HEK293 (cell line): ENCODE data around the gene CHST3.

Experiments
- CTCF ChIA-PET: fragments of 350-600 bp; formaldehyde crosslinking; extraction: SDS; loops from one replicate; lab custom pipeline; 2021; ENCODE audit warnings: antibody characterized with exemption; lab: Yijun Ruan, JAX
- POLR2A ChIA-PET: fragments of 300-600 bp; formaldehyde crosslinking; extraction: SDS; loops from one replicate; lab custom pipeline; 2020; ENCODE audit warnings: antibody characterized with exemption, inconsistent platforms; lab: Yijun Ruan, JAX
- H3K27ac ChIP-seq: fragments of 200-500 bp; sonication (Bioruptor generic); 2 replicates; pipeline ENCODE4 v1.5.1; 2014; ENCODE audit warnings: low read depth, low read length, control low read depth, inconsistent platforms; ENCODE audit errors: extremely low read depth
- H3K36me3 ChIP-seq, 2 experiments: fragments of 200-500 bp in 1 of 2; sonication (Bioruptor generic) in 1 of 2; 1 replicate in 1 of 2; 2 replicates in 1 of 2; pipeline ENCODE4 v1.5.1; 2014 to 2017; ENCODE audit warnings: inconsistent platforms in 2 of 2, low read length in 2 of 2; ENCODE audit not compliant: control insufficient read depth in 2 of 2, insufficient read depth in 1 of 2
- H3K4me1 ChIP-seq: fragments of 200-500 bp; sonication (Bioruptor generic); 2 replicates; pipeline ENCODE4 v1.5.1; 2014; ENCODE audit warnings: mild to moderate bottlenecking, low read length, inconsistent platforms; ENCODE audit not compliant: control insufficient read depth, insufficient read depth
- H3K4me3 ChIP-seq: 2 replicates; pipeline ENCODE4 v1.5.1; 2011; ENCODE audit warnings: low read depth, mild to moderate bottlenecking, control low read depth, low read length, moderate library complexity
- H3K9me3 ChIP-seq: fragments of 200-500 bp; sonication (Bioruptor generic); 2 replicates; pipeline ENCODE4 v1.5.1; 2014; ENCODE audit warnings: low read depth, low read length, inconsistent platforms; ENCODE audit not compliant: control insufficient read depth, insufficient read depth
- GLI4 ChIP-seq: fragments of 450-650 bp; formaldehyde crosslinking; IDR thresholded peaks from 2 replicates; pipeline ENCODE4 v1.5.1; 2016; ENCODE audit warnings: missing biosample characterization, missing genetic modification characterization
- PRDM4 ChIP-seq: fragments of 450-650 bp; formaldehyde crosslinking; IDR thresholded peaks from 2 replicates; pipeline ENCODE4 v1.5.1; 2017; ENCODE audit warnings: missing biosample characterization, missing genetic modification characterization
- ZBTB17 ChIP-seq: fragments of 450-650 bp; formaldehyde crosslinking; IDR thresholded peaks from 2 replicates; pipeline ENCODE4 v1.5.1; 2016; ENCODE audit warnings: missing biosample characterization, missing genetic modification characterization
- ZBTB20 ChIP-seq: fragments of 450-650 bp; formaldehyde crosslinking; IDR thresholded peaks from 2 replicates; pipeline ENCODE4 v1.5.1; 2016; ENCODE audit warnings: missing biosample characterization, missing genetic modification characterization
- ZFHX2 ChIP-seq: fragments of 450-650 bp; formaldehyde crosslinking; conservative IDR thresholded peaks from 2 replicates; pipeline ENCODE4 v1.5.1; 2016; ENCODE audit warnings: missing biosample characterization, missing genetic modification characterization
- ZNF112 ChIP-seq: fragments of 450-650 bp; formaldehyde crosslinking; IDR thresholded peaks from 2 replicates; pipeline ENCODE4 v1.5.0; 2017; ENCODE audit warnings: missing biosample characterization, missing genetic modification characterization
- ZNF266 ChIP-seq: fragments of 450-650 bp; formaldehyde crosslinking; IDR thresholded peaks from 2 replicates; pipeline ENCODE4 v1.5.1; 2016; ENCODE audit warnings: missing biosample characterization, missing genetic modification characterization, low read depth
- ZNF302 ChIP-seq: fragments of 450-650 bp; formaldehyde crosslinking; IDR thresholded peaks from 2 replicates; pipeline ENCODE4 v1.5.1; 2016; ENCODE audit warnings: missing biosample characterization, missing genetic modification characterization, low read depth
- ZNF335 ChIP-seq: fragments of 450-650 bp; formaldehyde crosslinking; conservative IDR thresholded peaks from 2 replicates; pipeline ENCODE4 v1.5.1; 2016; ENCODE audit warnings: missing biosample characterization, missing genetic modification characterization
- ZNF433 ChIP-seq: fragments of 450-650 bp; formaldehyde crosslinking; IDR thresholded peaks from 2 replicates; pipeline ENCODE4 v1.5.1; 2016; ENCODE audit warnings: missing biosample characterization, missing genetic modification characterization, low read depth
- ZNF580 ChIP-seq: fragments of 450-650 bp; formaldehyde crosslinking; IDR thresholded peaks from 2 replicates; pipeline ENCODE4 v1.5.1; 2016; ENCODE audit warnings: missing biosample characterization, missing genetic modification characterization
- ZNF585B ChIP-seq: fragments of 450-650 bp; formaldehyde crosslinking; IDR thresholded peaks from 2 replicates; pipeline ENCODE4 v1.5.1; 2016; ENCODE audit warnings: missing biosample characterization, missing genetic modification characterization
- ZNF600 ChIP-seq: fragments of 450-650 bp; formaldehyde crosslinking; IDR thresholded peaks from 2 replicates; pipeline ENCODE4 v1.5.1; 2016; ENCODE audit warnings: missing biosample characterization, missing genetic modification characterization
- ZNF785 ChIP-seq: fragments of 450-650 bp; formaldehyde crosslinking; IDR thresholded peaks from 2 replicates; pipeline ENCODE4 v1.5.1; 2016; ENCODE audit warnings: missing biosample characterization, missing genetic modification characterization
- ZNF792 ChIP-seq: fragments of 450-650 bp; formaldehyde crosslinking; IDR thresholded peaks from 2 replicates; pipeline ENCODE4 v1.5.1; 2016; ENCODE audit warnings: missing biosample characterization, missing genetic modification characterization
- TF ChIP-seq, protein P1 (sequence below): fragments of 450-650 bp; formaldehyde crosslinking; conservative IDR thresholded peaks from 2 replicates; pipeline ENCODE4 v1.5.1; 2016; ENCODE audit warnings: low read depth, missing biosample characterization, missing genetic modification characterization

Gene CHST3

DNA sequence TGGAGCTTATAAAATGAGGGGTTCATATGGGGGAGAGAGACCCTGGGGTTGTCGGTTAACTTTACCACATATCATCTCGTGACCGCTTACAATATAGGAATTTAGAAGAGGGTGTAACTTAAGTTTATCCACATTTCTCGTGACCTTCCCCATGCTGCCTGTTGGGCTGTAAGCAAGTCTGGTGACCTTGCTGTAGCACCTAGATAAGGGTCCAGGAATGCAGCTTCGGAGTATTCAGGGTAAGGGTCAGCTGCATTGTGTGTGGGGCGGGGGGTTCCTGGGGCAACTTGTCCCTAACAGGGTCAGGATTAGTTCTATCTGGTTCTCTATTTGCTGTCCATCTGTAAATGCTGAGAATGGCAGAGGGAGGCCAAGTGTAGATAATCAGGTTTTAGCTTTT, 1.3 kb upstream of the CHST3 start:
- no peak for TF ChIP-seq ZNF112 (tag by site-specific recombination)
- no peak for TF ChIP-seq ZNF302 (tag by site-specific recombination)
- TF ChIP-seq ZNF433 (tag by site-specific recombination), result no peak
- TF ChIP-seq, protein P1, sequence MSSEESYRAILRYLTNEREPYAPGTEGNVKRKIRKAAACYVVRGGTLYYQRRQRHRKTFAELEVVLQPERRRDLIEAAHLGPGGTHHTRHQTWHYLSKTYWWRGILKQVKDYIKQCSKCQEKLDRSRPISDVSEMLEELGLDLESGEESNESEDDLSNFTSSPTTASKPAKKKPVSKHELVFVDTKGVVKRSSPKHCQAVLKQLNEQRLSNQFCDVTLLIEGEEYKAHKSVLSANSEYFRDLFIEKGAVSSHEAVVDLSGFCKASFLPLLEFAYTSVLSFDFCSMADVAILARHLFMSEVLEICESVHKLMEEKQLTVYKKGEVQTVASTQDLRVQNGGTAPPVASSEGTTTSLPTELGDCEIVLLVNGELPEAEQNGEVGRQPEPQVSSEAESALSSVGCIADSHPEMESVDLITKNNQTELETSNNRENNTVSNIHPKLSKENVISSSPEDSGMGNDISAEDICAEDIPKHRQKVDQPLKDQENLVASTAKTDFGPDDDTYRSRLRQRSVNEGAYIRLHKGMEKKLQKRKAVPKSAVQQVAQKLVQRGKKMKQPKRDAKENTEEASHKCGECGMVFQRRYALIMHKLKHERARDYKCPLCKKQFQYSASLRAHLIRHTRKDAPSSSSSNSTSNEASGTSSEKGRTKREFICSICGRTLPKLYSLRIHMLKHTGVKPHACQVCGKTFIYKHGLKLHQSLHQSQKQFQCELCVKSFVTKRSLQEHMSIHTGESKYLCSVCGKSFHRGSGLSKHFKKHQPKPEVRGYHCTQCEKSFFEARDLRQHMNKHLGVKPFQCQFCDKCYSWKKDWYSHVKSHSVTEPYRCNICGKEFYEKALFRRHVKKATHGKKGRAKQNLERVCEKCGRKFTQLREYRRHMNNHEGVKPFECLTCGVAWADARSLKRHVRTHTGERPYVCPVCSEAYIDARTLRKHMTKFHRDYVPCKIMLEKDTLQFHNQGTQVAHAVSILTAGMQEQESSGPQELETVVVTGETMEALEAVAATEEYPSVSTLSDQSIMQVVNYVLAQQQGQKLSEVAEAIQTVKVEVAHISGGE (tag by site-specific recombination), result no peak
- no peak for TF ChIP-seq PRDM4
- TF ChIP-seq ZNF580 (tag by site-specific recombination), result no peak
- no peak for TF ChIP-seq ZNF335 (tag by site-specific recombination)
- TF ChIP-seq GLI4 (tag by site-specific recombination), result no peak
- TF ChIP-seq ZNF785, result no peak
- TF ChIP-seq ZNF792 (tag by site-specific recombination), result no peak
- no peak for TF ChIP-seq ZNF266 (tag by site-specific recombination)
- TF ChIP-seq ZFHX2 (tag by site-specific recombination), result no peak
- Histone ChIP-seq H3K4me1 (peaks cover 4% of the 10 kb centered on the region), H3K36me3 (no peaks in the 10 kb centered on the region), H3K27ac (no peak overlapping the region), H3K4me3 (no peak overlapping the region), H3K9me3 (no peaks in the 10 kb centered on the region)
- ChIA-PET POLR2A (interaction anchor here (0.7 kb wide), 1 partner anchor 32 kb away, joined by 7 read pairs; no protein-coding TSS in a partner anchor), CTCF (interaction anchor here (1.0 kb wide), 1 partner anchor 67 kb away, joined by 3 read pairs; no protein-coding TSS in a partner anchor)

- Histone ChIP-seq H3K36me3 (no peaks in the 10 kb centered on the region), H3K27ac (peak overlapping the region; percentile 77; the same call in 1 of the 2 replicates), H3K4me3 (peak overlapping the region; percentile 62; the same call in 1 of the 2 replicates), H3K4me1 (peaks cover 6% of the 10 kb centered on the region), H3K9me3 (no peaks in the 10 kb centered on the region)
- ChIA-PET POLR2A (interaction anchor here (0.7 to 1.3 kb wide), 2 partner anchors 11 to 31 kb away, joined by 4 to 7 read pairs; no protein-coding TSS in a partner anchor), CTCF (interaction anchor here (0.5 to 1.8 kb wide), 4 partner anchors 67 to 85 kb away, joined by 3 to 8 read pairs (median 3); no protein-coding TSS in a partner anchor)
- no peak for TF ChIP-seq ZNF585B (tag by site-specific recombination)
- peak; percentile 8; the same call in 1 of the 2 replicates for TF ChIP-seq ZBTB20
- TF ChIP-seq ZBTB17 (tag by site-specific recombination), result 0 out of 2 replicates have a peak, but pooled peaks have one; percentile 77
- TF ChIP-seq ZNF600 (tag by site-specific recombination), result peak; percentile 22; the same call in 1 of the 2 replicates
These were observed 671 bp upstream of the CHST3 start for GRCh38 chr10:71963351-71964097.
